ENCODE results near the gene VSTM2A.
"Not testable (repeated sequence)": the region's sequence is repeated elsewhere in the genome, so short reads cannot be mapped to it uniquely, and the experiment has no call there.

VSTM2A gene, protein sequence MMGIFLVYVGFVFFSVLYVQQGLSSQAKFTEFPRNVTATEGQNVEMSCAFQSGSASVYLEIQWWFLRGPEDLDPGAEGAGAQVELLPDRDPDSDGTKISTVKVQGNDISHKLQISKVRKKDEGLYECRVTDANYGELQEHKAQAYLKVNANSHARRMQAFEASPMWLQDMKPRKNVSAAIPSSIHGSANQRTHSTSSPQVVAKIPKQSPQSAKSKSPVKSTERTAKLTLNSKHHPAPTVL

DNA sequence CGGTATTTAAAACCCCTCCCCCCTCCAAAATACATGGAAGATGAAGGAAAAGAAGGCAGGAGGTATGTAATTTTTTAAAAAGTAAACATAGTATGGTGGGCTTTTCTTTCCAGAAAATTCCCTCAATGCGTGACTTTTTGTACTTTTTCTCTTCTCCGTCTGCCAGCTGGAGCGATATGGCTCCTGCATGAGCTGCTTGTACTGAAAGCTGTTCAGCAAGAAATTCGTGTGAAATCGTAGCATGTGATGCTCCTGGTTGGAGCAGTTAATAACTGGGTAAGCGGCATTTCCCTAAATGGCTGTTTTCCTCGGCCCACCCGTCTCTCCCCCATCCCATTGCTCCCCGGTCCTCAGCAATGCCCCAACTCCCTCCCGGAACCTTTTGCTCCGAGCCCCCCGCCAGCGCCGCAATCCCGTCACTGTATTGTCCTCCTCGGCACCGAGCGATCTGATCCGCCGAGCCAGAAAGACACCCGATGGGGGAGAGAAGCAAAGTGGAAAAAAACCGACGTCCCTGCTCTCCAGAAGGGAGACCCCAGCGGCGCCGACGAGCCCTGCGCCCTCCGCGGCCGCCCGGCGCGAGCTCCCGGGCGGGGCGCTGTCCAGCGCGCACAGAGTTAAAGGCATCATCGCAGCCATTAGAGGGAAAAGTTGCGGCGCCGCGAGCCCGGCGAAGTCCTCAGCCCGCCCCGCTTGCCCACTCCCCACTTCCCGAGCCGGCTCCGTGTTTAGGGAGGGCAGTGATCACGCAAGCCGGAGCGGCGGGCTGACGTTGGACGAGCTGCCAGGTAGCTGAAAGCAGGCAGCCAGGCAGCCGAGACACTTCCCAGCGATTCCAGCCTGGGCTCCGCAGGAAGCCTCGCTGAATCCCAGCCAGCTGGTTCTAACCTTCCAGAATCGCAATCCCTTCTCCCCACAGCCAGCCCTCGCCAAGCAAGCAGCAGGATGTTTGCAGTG lies at the start of gene VSTM2A:
TSS of gene VSTM2A (plus strand) at position 707 of the 957 bp plus-strand sequence. CDS start 356 bp downstream, outside the sequence.
- no peak for DNase-seq (ENCODE audit: low read depth in 2 of 2)

DNA sequence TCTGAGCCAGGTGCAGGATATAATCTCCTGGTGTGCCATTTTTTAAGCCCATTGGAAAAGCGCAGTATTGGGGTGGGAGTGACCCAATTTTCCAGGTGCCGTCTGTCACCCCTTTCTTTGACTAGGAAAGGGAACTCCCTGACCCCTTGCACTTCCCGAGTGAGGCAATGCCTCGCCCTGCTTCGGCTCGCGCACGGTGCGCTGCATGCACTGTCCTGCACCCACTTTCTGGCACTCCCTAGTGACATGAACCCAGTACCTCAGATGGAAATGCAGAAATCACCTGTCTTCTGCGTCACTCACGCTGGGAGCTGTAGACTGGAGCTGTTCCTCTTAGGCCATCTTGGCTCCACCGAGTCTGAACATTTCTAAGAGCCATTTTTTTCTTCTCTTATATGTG lies 37.6 kb upstream of the VSTM2A start:
- DNase-seq (ENCODE audit: low read depth in 2 of 2), result not testable (repeated sequence)

DNA sequence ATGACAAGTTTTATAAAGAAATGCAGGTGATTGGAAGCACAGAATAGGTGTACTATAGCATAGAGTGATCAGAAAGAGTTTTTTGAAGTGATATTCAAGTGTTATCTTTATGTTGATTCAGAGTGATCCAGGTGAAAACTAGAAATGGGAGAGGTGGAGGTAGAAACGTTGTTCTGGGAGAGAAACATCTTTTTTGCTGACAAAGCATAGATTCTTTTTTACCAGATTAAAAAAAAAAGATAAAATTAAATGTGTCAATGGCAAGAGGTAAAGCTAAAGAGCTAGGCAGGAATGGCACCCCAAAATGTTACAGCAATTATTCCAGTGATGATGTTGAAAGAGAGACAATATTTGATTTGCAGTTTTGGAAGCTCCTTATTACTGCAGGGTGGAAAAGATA lies 12.6 kb upstream of the VSTM2A start:
- no peak for DNase-seq (ENCODE audit: low read depth in 2 of 2)

DNA sequence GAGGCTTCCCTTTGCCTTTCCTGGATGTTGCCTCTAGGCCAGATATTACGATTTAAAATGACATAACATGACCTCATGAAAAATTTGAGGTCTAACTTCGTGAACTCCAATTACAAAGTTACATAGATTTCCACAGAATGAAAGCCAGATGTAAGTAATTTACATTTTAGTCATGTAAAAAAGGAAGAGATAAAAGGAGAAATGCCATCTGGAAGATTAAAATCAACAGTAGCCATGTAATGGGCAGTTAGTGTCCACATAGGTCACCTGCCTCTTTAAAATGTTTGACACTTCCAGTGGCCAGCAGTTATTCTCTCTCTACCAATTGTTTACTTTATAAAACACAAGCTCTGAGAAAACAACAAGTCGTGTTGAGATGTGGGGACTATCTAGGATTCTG lies 4.1 kb upstream of the VSTM2A start:
- no peak for DNase-seq (ENCODE audit: low read depth in 2 of 2)

DNA sequence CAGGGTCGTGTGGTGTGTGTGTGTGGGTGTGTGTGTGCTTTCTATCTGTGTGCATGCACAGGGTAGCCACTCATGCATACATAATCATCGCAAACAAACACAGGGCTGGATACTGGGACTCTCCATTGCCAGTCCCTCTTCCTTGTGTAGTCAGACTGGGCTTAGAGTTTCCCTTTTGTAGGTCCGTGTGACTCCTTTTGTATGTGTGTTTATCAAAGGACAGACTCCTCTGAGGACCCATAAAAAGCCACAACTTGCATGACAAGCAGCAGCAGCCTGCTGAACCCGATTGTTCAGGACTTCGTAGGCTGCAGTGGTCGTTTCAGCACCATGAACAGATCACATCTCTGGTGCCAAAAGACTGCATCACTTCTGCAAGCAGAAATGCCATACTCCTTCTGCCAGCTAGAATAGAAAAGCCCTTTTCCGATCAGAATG lies 895 bp downstream of the VSTM2A start:
- DNase-seq (ENCODE audit: low read depth in 2 of 2), result no peak

DNA sequence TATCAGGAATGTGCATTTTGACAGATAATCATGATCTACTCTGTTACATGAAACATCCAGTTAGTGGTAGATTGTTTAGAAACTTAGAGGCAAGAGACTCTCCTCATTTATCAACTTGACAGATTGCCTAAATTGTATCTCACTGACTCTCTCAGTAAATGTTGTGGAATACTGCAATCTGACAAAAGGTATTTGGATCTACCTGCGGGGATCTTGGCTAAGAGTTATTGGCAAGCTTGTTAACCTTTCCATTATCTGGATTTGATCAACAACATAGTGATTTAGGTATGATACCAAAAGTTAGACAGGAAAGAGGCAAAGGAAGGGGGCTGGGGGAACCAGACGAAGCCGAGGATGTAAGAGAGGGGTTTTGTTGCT lies 2.0 kb downstream of the VSTM2A start:
- no peak for DNase-seq (ENCODE audit: low read depth in 2 of 2)

DNA sequence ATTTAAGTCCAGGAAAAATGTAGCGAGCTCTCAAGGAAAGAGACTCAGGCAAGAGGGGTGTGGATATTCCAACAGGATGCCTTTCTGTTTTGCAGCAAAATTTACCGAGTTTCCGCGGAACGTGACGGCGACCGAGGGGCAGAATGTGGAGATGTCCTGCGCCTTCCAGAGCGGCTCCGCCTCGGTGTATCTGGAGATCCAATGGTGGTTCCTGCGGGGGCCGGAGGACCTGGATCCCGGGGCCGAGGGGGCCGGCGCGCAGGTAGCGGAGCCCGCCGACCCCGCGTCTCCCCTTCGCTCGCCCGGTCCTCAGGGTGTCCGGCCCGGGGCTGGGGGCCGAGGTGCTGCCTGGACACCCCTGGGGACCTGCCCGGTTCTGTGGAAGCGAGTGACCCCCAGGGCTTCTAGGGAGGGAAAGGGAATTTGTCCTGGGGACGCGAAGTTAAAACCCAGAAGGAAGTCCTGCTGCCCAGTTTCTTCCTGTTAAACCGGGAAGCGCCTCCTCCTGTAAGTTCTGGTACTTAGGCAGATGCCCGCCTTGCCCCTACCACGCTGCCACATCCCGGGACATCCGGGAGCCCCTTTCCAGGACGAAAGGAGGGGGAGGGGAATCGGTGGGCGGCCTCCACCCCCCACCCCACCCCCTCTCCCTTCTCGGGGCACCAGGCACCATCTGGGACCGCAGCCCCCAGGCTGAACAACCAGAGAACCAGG lies 2.5 kb downstream of the VSTM2A start:
- DNase-seq (ENCODE audit: low read depth in 2 of 2), result no peak

DNA sequence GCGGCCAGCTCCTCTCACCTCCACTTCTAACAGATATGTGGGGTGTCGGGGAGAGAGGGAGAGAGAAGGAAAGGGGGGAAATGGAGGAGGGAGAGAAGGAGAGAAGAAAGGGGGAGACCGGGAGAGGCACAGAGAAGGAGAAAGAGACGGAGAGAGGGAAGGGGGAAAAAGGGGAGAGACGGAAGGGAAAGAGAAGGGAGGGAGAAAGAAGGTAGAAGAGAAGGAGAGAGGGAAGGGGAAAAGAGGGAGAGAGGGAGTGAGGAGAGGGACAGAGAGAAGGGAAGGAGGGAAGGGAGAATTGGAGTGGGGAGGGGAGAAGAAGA lies 3.0 kb downstream of the VSTM2A start:
- DNase-seq (ENCODE audit: low read depth in 2 of 2), result no peak

DNA sequence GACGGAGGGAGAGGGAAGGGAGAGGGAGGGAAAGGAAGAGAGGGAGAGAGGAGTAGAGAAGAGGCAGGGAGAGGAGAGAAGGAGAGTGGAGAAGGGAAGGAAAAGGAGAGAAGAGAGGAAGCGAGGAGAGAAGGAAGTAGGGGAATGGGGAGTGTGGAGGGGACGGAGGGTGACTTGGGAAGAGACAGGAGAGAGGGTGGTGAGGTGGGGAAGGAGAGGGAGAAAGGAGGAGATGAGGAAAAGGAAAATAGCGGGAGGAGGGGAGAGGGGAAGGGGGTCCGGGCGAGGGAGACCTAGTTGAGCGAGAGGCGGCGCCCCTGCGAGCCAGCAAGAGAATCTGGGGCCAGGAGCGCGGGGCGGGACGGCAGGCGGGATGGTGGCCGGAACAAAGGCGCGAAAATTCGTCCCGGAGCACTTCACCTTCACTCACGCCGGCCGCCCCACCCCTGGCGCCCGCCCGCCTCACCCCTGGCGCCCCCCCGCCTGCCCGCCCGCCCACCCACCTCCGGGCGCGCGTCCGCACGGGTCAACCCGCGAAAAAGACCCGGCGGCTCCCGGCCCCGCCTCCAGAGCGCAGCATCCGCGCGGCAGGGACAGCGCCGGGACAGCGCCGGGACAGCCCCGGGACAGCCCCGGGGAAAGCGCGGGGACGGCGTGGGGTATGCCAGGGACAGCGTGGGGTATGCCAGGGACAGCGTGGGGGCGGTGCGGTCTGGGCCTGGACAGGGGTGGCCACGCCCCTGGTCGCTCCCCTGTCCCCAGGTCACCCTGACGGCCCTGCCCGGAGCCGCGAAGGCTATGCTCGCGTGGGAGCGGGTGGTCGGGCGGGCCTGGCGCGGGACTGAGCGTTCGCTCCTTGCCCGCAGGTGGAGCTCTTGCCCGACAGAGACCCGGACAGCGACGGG lies 4.2 kb downstream of the VSTM2A start:
- DNase-seq (ENCODE audit: low read depth in 2 of 2), result no peak

DNA sequence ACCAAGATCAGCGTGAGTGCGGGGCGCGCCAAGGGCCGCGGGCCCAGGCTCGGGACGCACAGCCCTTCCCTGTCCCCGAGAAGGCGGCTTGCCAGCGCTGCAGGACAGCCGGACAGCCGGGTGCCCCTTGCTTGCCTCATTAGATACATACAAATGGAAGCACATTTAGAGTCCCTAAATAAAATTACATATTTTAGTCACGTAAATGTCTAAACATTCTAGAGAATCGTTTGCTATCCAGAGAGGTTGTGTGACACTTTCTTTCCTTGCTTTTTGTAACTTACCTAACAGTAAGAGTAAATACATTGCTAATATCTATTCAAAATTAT lies 4.8 kb downstream of the VSTM2A start:
- no peak for DNase-seq (ENCODE audit: low read depth in 2 of 2)

DNA sequence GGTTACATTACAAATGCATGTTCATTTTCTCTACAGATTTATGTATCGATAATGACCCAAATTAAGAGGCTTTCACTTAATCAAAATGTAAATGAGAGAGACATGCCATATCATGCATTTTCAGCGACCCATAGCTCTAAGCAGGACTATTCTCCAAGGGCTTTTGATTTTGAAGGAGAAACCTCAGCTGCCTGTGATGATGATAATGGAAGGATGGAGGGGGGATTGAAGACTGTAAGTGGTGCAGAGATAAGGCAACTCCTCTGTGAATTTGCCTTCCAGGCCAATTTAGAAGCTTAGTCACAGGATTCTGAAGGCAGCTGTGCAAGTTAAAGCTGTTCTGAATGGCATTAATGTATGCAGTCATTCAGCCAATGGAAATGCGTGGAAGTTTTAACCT lies 8.3 kb downstream of the VSTM2A start:
- no peak for DNase-seq (ENCODE audit: low read depth in 2 of 2)

DNA sequence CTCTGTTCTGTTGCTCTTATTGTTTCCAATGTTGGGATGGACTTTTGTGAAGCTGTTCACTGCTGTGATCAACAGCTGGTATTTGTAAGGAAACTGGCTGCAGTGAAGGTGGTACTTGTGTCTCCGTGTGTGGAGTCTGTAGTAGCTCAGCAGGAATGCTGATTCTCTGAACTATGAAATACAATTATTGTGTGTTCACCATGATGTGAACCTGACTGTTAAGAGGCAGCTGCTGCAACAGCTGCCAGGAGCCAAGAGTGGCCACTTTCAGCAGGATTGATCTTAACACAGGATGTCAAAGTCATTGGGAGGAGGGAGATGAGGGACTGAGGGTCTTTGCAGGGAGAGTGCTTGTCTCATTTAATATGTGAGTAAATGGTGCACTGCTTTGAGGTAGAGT lies 13.9 kb downstream of the VSTM2A start:
- DNase-seq (ENCODE audit: low read depth in 2 of 2), result no peak

DNA sequence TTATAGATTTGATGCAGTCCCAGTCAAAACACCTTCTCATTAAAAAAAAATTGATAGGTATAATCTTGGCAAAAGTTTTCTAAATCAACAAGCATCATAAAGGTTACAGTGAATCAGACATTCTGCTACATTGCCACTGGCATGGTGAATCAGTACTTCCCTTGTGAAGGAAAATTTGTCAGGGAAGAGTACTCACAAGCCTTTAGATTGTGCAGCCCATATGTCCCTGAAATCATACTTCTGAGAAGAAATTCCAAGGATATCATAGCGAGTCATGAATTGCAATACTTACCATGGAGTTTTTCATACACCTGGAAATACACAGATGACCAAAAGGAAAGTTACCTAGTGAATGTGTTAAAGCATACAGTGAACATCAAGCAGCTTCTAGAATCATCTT lies 17.2 kb downstream of the VSTM2A start:
- DNase-seq (ENCODE audit: low read depth in 2 of 2), result no peak

DNA sequence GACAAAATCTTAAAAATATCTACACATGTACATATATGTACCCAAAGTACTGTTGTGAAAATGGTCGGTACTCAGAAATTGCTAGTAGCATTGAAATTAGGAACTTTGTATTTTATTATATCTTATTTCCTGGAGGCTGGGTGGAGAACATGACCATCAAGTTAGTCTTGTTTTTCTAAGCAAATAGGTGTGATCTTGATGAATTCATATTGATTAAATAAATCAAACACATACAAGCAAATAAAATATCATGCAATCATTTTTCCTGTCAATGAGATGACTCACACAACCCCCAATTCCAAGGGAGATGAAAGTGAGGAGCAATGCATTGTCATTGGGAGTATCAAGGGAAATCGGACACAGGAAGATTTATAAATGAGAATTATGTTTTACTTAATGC lies 18.0 kb downstream of the VSTM2A start:
- DNase-seq (ENCODE audit: low read depth in 2 of 2), result no peak

DNA sequence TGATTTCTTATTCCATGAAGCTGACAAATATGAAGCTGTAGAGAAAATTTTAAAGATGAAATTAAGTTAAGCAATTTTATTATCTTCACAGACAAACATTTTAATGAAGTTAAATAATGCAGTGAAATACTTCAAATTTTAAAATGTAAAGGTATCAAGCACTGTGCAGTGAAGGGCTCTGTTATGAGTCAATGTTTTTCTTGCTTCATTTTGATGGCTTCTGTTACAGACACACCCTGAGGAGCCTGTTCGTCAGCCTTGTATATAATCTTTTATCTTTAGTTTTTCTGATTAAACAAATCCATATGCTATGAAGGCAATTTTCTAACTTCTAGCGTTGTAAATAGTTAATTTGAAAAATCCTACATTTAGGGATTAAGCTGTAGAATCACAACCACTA lies 18.5 kb downstream of the VSTM2A start:
- DNase-seq (ENCODE audit: low read depth in 2 of 2), result no peak

DNA sequence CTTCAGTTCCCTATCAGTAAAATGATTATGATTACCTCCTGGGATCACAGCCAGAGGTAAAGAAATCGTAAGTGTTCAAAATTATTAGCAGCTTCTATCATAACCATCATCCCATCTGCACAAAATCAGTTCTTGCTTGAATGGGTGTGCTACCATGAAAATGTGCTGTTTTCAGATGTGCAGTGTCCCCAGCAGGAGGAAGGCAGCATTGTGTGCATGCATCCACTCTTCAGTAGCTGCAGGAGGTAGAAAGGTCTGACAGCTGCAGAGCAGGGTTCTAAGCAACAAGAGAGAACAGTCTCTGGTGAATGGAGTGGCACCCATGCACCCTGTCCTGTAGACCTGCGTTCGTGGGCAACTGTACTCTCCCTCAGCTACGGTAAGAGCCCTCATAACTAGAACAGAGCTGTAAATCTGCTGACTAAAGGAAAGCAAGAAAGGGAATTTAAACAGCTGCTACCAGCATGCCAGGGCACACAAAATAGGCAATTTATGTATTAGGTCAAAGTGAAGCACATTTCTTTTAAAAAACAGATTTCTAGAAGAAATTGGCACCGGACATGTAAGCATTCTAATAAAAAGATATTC lies 21.2 kb downstream of the VSTM2A start:
- no peak for DNase-seq (ENCODE audit: low read depth in 2 of 2)

DNA sequence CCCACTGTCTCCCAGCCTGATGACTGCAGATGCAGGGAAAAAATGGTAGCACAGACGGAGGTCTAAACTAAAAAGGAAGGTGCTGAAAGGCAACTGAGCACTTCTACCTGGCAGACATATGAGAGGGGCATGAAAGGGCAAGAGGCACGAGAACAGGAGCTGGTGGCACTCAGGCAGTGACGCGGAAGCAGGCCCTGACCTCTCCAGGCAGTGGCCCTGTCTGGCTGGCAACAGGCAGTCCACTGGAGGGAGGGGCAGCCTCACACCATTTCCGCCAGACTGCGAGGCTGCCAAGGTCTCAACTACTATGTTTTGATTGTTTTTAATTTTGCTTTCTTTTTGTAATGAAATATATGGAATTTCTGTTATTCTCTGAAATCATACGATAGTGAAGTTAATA lies 23.3 kb downstream of the VSTM2A start:
- no peak for DNase-seq (ENCODE audit: low read depth in 2 of 2)

DNA sequence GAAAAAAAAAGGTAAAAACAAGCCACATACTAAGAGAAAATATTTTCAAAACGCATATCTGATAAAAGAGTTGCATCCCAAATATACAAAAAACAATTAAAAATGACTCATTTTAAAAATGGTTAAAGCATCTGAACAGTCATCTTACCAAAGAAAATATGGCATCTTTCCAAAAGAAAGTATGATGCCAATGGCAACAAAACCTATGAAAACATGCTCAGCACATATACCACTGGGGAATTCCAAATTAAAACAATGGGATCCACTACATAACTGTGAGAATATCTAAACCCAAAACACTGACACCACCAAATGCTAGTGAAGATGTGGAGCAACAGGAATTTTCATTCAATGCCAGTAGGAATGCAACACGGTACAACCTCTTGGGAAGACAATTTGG lies 39.3 kb downstream of the VSTM2A start:
- no peak for DNase-seq (ENCODE audit: low read depth in 2 of 2)

DNA sequence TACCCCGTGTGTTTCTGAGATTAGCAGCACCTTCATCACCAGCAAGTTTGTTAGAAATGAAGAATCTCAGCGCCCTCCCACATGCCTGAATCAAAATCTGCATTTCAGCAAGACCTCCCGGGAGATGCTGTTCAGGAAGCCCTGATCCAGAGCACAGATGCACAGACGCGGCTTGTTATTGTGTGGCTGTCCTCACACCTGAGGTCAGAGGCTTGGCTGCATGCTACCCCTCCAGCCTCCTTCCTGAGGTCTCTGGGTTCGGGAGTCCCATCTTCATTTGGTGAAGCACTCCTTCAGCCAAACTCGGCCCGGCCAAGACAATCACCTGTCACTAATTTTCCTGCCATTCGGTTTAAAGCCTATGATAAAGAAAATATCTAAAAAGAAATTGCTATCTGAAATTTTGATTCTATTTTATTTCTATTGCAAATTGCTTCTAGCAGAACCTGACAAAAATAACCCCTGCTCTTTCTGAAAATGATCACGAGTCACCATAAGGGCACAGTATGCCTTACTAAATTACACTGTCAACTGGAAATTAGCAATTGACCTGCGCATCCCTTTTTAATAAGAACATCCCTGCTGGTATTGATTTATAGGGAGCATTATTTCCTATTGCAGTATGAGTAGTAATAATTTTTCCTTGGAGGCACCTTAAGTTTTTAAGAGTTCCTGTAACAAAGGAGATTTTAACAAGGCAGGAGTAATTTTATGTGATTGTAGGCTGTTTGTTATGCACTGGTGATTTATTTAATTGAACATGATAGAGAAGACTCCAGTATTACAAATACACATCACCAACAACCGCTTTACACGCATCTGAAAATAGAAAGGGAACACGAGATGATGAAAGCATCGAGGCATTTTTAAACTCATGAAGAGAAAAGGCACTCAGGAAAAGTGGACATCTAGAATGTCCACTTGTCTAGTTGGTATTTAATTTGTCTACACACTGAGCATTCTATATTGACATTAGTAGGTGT lies 49.5 kb downstream of the VSTM2A start:
- DNase-seq (ENCODE audit: low read depth in 2 of 2), result no peak

DNA sequence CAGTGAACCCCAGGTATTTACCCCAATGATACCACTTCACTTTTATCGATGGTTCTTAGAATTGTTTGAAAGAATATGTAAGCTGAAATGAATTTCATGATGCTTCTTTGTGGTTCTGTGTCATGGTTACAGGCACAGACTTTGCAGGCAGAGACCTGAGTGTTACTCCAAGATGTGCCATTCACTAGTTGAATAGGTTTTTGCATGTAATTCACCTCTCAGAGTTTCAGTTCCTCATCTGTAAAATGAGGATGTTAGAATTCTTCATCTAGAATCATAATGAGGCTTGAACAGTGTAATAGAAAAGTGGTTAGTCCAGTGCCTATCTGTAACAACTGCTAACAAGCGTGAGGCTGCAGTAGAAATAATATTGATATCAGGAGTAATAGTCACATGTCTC lies 54.6 kb downstream of the VSTM2A start:
- no peak for DNase-seq (ENCODE audit: low read depth in 2 of 2)
